OCI-LY7 (cell line): ENCODE data around the gene SUN2. TPM values are rescaled to one million over a fixed set of nuclear protein-coding genes. Genes with fewer than 3 reads are reported as not detected.

Source experiments
- BruUV-seq: library from RNA; stranded (reverse); fragments of 400-500 nt; replicated peaks from 2 replicates; lab custom pipeline; 2021; lab: Mats Ljungman, UMichigan
- CTCF ChIA-PET: fragments of 300-600 bp; sonication (Branson Sonifier 250); formaldehyde crosslinking; loops from one replicate; lab custom pipeline; 2022; ENCODE audit warnings: antibody characterized with exemption; ENCODE audit not compliant: unreplicated experiment; lab: Charles Lee
- POLR2A ChIA-PET: fragments of 300-600 bp; sonication (Branson Sonifier 250); formaldehyde crosslinking; loops from one replicate; lab custom pipeline; 2022; ENCODE audit warnings: antibody characterized with exemption; lab: Charles Lee
- DNase-seq: peaks from one replicate; pipeline ENCODE4 v3.0.0-alpha.2; 2015; ENCODE audit warnings: low spot score
- H2AFZ ChIP-seq: fragments of 200-600 bp; sonication (generic), shearing (Covaris generic); 2 replicates; pipeline ENCODE4 v1.6.1; 2014; ENCODE audit warnings: mild to moderate bottlenecking, antibody characterized with exemption, low read length, moderate library complexity
- H3K27ac ChIP-seq: fragments of 200-600 bp; sonication (generic); 2 replicates; pipeline ENCODE4 v1.5.1; 2014; ENCODE audit warnings: mixed run types, low read depth, mild to moderate bottlenecking, moderate library complexity, low read length, inconsistent platforms; ENCODE audit not compliant: poor library complexity, severe bottlenecking
- H3K36me3 ChIP-seq: fragments of 200-600 bp; sonication (generic); 2 replicates; pipeline ENCODE4 v1.6.1; 2014; ENCODE audit warnings: mild to moderate bottlenecking, antibody characterized with exemption, low read length, moderate library complexity, mixed read lengths; ENCODE audit not compliant: insufficient read depth
- H3K4me1 ChIP-seq: fragments of 200-600 bp; sonication (generic); 2 replicates; pipeline ENCODE4 v1.5.1; 2014; ENCODE audit warnings: mild to moderate bottlenecking, low read length; ENCODE audit not compliant: insufficient read depth, poor library complexity, severe bottlenecking
- H3K4me2 ChIP-seq: fragments of 200-600 bp; sonication (generic); 2 replicates; pipeline ENCODE4 v1.6.1; 2014; ENCODE audit warnings: mild to moderate bottlenecking, low read length
- H3K4me3 ChIP-seq: fragments of 200-600 bp; sonication (generic); 2 replicates; pipeline ENCODE4 v1.5.1; 2014; ENCODE audit warnings: mild to moderate bottlenecking, low read depth, low read length; ENCODE audit not compliant: poor library complexity, severe bottlenecking
- H3K79me2 ChIP-seq: fragments of 200-600 bp; sonication (generic); 2 replicates; pipeline ENCODE4 v1.6.1; 2016; ENCODE audit warnings: low read depth, mild to moderate bottlenecking, low read length, moderate library complexity, mixed read lengths; ENCODE audit not compliant: insufficient read depth
- H3K9me2 ChIP-seq: fragments of 200-600 bp; sonication (generic); 2 replicates; pipeline ENCODE4 v1.6.1; 2016; ENCODE audit warnings: mild to moderate bottlenecking, low read length, mixed read lengths; ENCODE audit not compliant: insufficient read depth
- H3K9me3 ChIP-seq: fragments of 200-600 bp; sonication (generic); 2 replicates; pipeline ENCODE4 v1.6.1; 2014; ENCODE audit warnings: mild to moderate bottlenecking, mixed run types, low read length, mixed read lengths
- H4K20me1 ChIP-seq: fragments of 200-600 bp; sonication (generic); 2 replicates; pipeline ENCODE4 v1.6.1; 2014; ENCODE audit warnings: mild to moderate bottlenecking, antibody characterized with exemption, low read length, moderate library complexity, mixed read lengths; ENCODE audit not compliant: insufficient read depth
- EZH2phosphoT487 ChIP-seq: fragments of 200-600 bp; sonication (generic); IDR thresholded peaks from 2 replicates; pipeline ENCODE4 v1.6.1; 2018; ENCODE audit warnings: low read depth, borderline replicate concordance, mild to moderate bottlenecking, mixed run types, antibody characterized with exemption, low read length, moderate library complexity, mixed read lengths
- intact Hi-C: fragments of 100-400 bp; cut with micrococcal nuclease; formaldehyde crosslinking; loops from one replicate; pipeline ENCODE4 v1.10.0; 2022; ENCODE audit not compliant: unreplicated experiment
- total RNA-seq, 2 experiments: library from RNA; depleted of rRNA in 1 of 2; stranded (reverse); fragments of >200 nt in 1 of 2; shearing (Covaris generic) in 1 of 2; gene quantifications; 2 replicates each; pipeline ENCODE4 v1.2.3, GENCODE V29; 2014 to 2022
- TF ChIP-seq, protein P1 (sequence below): fragments of 200-600 bp; sonication (generic); conservative IDR thresholded peaks from 2 replicates; pipeline ENCODE4 v1.5.1; 2014; ENCODE audit warnings: mild to moderate bottlenecking, antibody characterized with exemption, low read length, moderate library complexity, mixed read lengths

The SUN2 gene
- total RNA-seq, 2 experiments from 2014 or later = 59.1 to 80.2 TPM

DNA sequence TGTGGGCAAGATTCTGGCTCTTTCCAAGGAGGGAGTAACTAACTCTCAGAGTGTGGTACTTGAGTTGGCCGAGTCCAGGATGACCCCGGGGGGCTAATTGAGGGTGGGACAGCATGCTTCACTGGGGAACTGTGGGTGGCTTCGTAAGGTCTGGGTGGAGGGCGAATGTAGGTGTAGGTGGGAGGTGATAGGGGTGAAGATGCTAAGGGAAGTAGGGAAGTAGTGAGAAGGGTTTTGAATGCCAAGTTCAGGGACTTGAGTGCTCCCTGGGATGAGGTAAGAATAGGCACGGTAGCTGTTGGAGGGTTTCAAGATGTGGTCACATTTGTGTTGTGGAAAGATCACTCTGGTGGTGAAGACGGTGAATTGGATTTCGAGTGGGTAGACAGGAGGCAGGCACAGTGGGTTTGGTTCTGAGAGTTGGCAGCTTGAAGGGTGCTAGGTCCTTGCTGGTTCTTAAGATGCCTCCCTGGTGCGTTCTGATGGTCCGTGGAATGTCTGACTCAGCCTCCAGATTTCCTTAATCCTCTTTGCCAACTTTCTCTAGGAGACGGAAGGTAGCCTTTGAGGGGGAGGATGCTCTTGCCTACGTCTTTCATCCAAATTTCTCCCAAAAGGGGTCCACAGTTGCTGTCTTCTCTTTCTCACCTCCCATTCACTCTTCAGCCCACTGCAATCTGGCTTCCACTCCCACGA lies 40.6 kb upstream of the SUN2 start:
- Histone ChIP-seq H3K36me3 (no peaks in the 10 kb centered on the region), H3K4me2 (no peak overlapping the region), H3K79me2 (no peaks in the 10 kb centered on the region), H3K9me3 (peaks cover 11% of the 10 kb centered on the region; the same call in 1 of the 2 replicates), H3K4me3 (no peak overlapping the region), H3K9me2 (no peaks in the 10 kb centered on the region), H3K4me1 (peaks cover 14% of the 10 kb centered on the region), H2AFZ (no peak overlapping the region), H4K20me1 (no peaks in the 10 kb centered on the region), H3K27ac (no peak overlapping the region)
- BruUV-seq = no TSS peak
- POLR2A ChIA-PET = no interaction called here
- DNase-seq = no peak
- intact Hi-C loops = no loop called here
- CTCF ChIA-PET = no interaction called here
- TF ChIP-seq EZH2phosphoT487 = no peak
- TF ChIP-seq, protein P1, sequence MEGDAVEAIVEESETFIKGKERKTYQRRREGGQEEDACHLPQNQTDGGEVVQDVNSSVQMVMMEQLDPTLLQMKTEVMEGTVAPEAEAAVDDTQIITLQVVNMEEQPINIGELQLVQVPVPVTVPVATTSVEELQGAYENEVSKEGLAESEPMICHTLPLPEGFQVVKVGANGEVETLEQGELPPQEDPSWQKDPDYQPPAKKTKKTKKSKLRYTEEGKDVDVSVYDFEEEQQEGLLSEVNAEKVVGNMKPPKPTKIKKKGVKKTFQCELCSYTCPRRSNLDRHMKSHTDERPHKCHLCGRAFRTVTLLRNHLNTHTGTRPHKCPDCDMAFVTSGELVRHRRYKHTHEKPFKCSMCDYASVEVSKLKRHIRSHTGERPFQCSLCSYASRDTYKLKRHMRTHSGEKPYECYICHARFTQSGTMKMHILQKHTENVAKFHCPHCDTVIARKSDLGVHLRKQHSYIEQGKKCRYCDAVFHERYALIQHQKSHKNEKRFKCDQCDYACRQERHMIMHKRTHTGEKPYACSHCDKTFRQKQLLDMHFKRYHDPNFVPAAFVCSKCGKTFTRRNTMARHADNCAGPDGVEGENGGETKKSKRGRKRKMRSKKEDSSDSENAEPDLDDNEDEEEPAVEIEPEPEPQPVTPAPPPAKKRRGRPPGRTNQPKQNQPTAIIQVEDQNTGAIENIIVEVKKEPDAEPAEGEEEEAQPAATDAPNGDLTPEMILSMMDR = no peak

DNA sequence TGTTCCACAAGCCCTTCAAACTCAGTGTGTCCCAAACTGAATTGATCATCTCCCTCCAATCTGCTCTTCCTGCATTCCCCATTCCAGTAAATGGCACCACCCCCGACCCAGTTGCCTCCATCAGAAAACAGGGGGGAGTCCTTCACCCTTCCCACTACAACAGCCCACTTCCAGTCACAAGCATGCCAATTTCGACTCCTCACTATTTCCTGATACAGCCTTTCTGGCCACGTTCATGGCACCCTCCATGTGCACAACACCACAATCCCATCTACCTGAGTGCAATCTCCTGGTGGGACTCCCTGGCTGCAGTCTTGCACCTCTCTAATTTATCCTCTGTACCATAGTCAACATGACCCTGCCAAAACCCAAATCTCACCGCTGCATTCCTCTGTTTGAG lies 39.8 kb upstream of the SUN2 start:
- H3K4me3 ChIP-seq = no peak overlapping the region
- H3K36me3 ChIP-seq = no peaks in the 10 kb centered on the region
- no peaks in the 10 kb centered on the region for H3K79me2 ChIP-seq
- no peak overlapping the region for H2AFZ ChIP-seq
- H3K9me3 ChIP-seq = peaks cover 11% of the 10 kb centered on the region; the same call in 1 of the 2 replicates
- peaks cover 14% of the 10 kb centered on the region for H3K4me1 ChIP-seq
- no peaks in the 10 kb centered on the region for H3K9me2 ChIP-seq
- intact Hi-C loops = no loop called here
- no peaks in the 10 kb centered on the region for H4K20me1 ChIP-seq
- H3K4me2 ChIP-seq = no peak overlapping the region
- no peak overlapping the region for H3K27ac ChIP-seq
- no TSS peak for BruUV-seq
- no peak for TF ChIP-seq EZH2phosphoT487
- TF ChIP-seq, protein P1 = no peak
- ChIA-PET POLR2A (no interaction called here), CTCF (no interaction called here)
- DNase-seq = no peak

DNA sequence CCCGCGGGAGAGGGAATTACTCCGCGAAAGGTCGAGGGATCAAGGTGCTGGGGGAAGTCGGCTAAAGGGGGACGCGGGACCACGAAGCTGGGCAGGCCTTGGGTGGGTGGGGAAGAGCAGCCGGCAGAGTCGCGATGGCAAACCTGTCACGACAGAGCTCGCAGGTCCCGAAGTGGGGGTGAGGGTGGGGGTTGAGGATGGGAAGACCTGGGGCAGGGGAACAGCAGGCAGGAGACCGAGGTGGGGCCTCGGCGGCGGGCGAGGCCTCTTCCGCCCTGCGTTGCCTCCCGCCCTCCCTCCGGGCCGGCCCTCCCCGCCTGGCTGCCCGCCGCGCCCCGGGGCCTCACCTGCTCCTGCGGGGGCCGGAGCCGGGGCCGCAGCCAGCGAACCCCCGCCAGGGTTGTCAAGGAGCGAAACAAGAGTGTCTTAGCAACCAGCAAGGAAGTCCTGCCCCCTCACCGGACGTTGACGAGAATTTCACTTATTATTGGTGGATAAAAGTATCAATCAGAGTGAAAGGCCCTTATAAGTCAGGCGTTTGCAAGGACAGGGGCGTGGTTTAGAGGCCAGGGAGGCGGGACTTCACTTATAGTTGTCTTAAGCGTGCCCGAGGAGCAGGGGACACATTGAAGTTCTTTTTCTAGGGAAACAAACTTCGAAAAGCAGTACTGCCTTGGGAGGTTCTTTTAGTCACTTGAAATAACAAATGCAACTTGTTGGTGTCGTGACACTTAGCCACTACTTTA lies 38.1 kb upstream of the SUN2 start, which contains the start of gene DNAL4:
TSS of gene DNAL4 (minus strand) at position 423 of the 746 bp plus-strand sequence. CDS start 11,412 bp downstream, outside the sequence.
- H3K9me2 ChIP-seq = no peaks in the 10 kb centered on the region
- H3K4me1 ChIP-seq = peaks cover 14% of the 10 kb centered on the region
- peaks cover 3% of the 10 kb centered on the region; the same call in 1 of the 2 replicates for H3K9me3 ChIP-seq
- no peak within 1 kb of the TSS for H3K27ac ChIP-seq
- ChIA-PET CTCF (no interaction called here), POLR2A (no interaction called here)
- TF ChIP-seq, protein P1 = no peak
- peak within 1 kb of the TSS; percentile 73 for H3K4me3 ChIP-seq
- H3K79me2 ChIP-seq = no peaks in the 10 kb centered on the region
- H2AFZ ChIP-seq = peak within 1 kb of the TSS; percentile 97
- no TSS peak for BruUV-seq
- no peaks in the 10 kb centered on the region for H3K36me3 ChIP-seq
- intact Hi-C loops = no loop called here
- DNase-seq = peak; percentile 99
- peak within 1 kb of the TSS; percentile 69 for H3K4me2 ChIP-seq
- no peaks in the 10 kb centered on the region for H4K20me1 ChIP-seq
